ENCODE measurements around the gene PSMB7. TPM values are rescaled to one million over a fixed set of nuclear protein-coding genes. Genes with fewer than 3 reads are reported as not detected.

The PSMB7 gene
- total and polyA plus RNA-seq, 2 of the 8 experiments (the other 6 are each of a cell fraction or from before 2014, with no cell fraction given): 222 to 357 TPM

DNA sequence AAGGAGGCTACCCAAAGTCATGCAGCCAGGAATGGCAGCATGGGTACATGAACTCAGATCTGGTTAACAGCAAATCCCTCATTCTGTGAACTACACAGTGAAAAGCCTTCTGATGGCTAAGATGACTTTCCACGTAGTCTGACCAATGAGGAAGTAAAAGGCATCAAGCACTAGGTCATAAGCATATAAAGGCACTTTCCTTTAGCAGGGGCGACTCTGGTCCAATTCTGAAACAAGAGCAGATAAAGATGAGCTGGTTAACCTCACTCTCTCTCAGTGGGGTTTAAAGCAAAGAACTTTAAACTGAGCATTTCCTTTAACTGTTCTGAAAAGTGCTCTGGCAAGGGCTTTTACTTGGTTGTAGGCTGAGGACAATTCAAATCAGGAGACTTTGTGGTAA lies 21.1 kb downstream of the PSMB7 start:
- FAIRE-seq: no peak
- TF ChIP-seq BACH1 (IDR thresholded peaks at IDR 0.05; ENCODE audit: low read length) (no peak), ASH2L (IDR thresholded peaks at IDR 0.05; ENCODE audit: low read length) (no peak), HDAC2 (IDR thresholded peaks at IDR 0.05; ENCODE audit: borderline replicate concordance in 1 of 2, low read depth in 2 of 2, low read length in 2 of 2) (no peak), BRCA1 (IDR thresholded peaks at IDR 0.05; ENCODE audit: low read depth, low read length) (no peak), SAP30 (IDR thresholded peaks at IDR 0.05; ENCODE audit: insufficient read depth, insufficient replicate concordance, low read length) (no peak), RNF2 (IDR thresholded peaks at IDR 0.05; ENCODE audit: borderline replicate concordance, low read depth, low read length, missing control alignments, poor library complexity, severe bottlenecking) (no peak), TBP (IDR thresholded peaks at IDR 0.05; ENCODE audit: low read depth, low read length) (no peak), SIN3A (conservative IDR thresholded peaks at IDR 0.05 in 1 of 2, IDR thresholded peaks at IDR 0.05 in 1 of 2; ENCODE audit: low read depth in 1 of 2, low read length in 2 of 2) (no peak)
- TF ChIP-seq, protein P1, sequence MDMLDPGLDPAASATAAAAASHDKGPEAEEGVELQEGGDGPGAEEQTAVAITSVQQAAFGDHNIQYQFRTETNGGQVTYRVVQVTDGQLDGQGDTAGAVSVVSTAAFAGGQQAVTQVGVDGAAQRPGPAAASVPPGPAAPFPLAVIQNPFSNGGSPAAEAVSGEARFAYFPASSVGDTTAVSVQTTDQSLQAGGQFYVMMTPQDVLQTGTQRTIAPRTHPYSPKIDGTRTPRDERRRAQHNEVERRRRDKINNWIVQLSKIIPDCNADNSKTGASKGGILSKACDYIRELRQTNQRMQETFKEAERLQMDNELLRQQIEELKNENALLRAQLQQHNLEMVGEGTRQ (IDR thresholded peaks at IDR 0.05; ENCODE audit: low read length): no peak
- TF ChIP-seq, protein P2, sequence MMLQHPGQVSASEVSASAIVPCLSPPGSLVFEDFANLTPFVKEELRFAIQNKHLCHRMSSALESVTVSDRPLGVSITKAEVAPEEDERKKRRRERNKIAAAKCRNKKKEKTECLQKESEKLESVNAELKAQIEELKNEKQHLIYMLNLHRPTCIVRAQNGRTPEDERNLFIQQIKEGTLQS (IDR thresholded peaks at IDR 0.05; ENCODE audit: insufficient read depth, low read depth, low read length): no peak

More for the DNA sequence above, 21.1 kb downstream of the PSMB7 start:
- no peak for DNase-seq (ENCODE audit: low read depth in 1 of 2, low spot score in 2 of 2)
- no peak overlapping the region for H3K4me3 ChIP-seq (ENCODE audit: extremely low read depth in 1 of 4, insufficient read depth in 2 of 4, low read depth in 3 of 4, low read length in 4 of 4)
- H2BK120ac ChIP-seq (replicated peaks; ENCODE audit: low read depth, low read length): no peak overlapping the region
- H2AK5ac ChIP-seq (ENCODE audit: low read depth, low read length): no peak overlapping the region
- WGBS, 2 experiments (ENCODE audit: extremely low coverage in 1 of 2, insufficient coverage in 1 of 2, insufficient read length in 1 of 2, insufficient replicate concordance in 2 of 2, low coverage in 1 of 2, low lambda C conversion rate in 2 of 2, missing lambda C conversion rate in 1 of 2): 94% methylated on average over 2 of the region's 2 CpGs; no CpG with 5 or more reads in 1 of the 2 experiments
- H4K8ac ChIP-seq (ENCODE audit: extremely low read depth, insufficient read depth, low read length): no peak overlapping the region
- peaks cover 0 to 3% (median under 1%) of the 10 kb centered on the region in 4 experiments; a peak in 1 of 8 replicates for H3K36me3 ChIP-seq (ENCODE audit: control insufficient read depth in 2 of 4, insufficient read depth in 4 of 4, low read length in 3 of 4)
- ChIA-PET POLR2A (ENCODE audit: partially characterized antibody) (interaction anchor here (1.2 kb wide), 1 partner anchor 30 kb away, joined by 5 read pairs; no protein-coding TSS in a partner anchor), CTCF (ENCODE audit: partially characterized antibody) (interaction anchor here (1.0 to 21.3 kb wide), 9 partner anchors 15 to 433 kb away, joined by 3 to 330 read pairs (median 5); partner anchors contain the start of gene PSMB7)
- H3K4me2 ChIP-seq (ENCODE audit: insufficient read depth in 1 of 2, low read depth in 2 of 2, low read length in 2 of 2): no peak overlapping the region
- peaks cover 8 to 91% of the 10 kb centered on the region in 2 experiments for H3K79me2 ChIP-seq (ENCODE audit: control insufficient read depth in 1 of 2, insufficient read depth in 2 of 2, low read length in 2 of 2)
- no peak overlapping the region for H3K4ac ChIP-seq (replicated peaks; ENCODE audit: insufficient read length, low read depth, low read length)
- peaks cover 11 to 12% of the 10 kb centered on the region in 2 experiments for H4K20me1 ChIP-seq (replicated peaks in 1 of 2; ENCODE audit: control insufficient read depth in 1 of 2, insufficient read depth in 2 of 2, low read length in 2 of 2)
- H3K9ac ChIP-seq (replicated peaks in 1 of 4; ENCODE audit: extremely low read depth in 1 of 4, low read depth in 3 of 4, low read length in 3 of 4): no peak overlapping the region
- H3K56ac ChIP-seq (replicated peaks; ENCODE audit: insufficient read length, low read depth, low read length): no peak overlapping the region
- H4K5ac ChIP-seq (ENCODE audit: insufficient read length, low read depth, low read length): no peak overlapping the region
- H2BK20ac ChIP-seq (ENCODE audit: low read length): no peak overlapping the region
- H2AFZ ChIP-seq (ENCODE audit: low read length): no peak overlapping the region
- H3K14ac ChIP-seq (ENCODE audit: insufficient read length): no peak overlapping the region
- H3K23me2 ChIP-seq (ENCODE audit: low read depth, low read length): no peaks in the 10 kb centered on the region
- peaks cover 4 to 16% (median 10%) of the 10 kb centered on the region in 4 experiments; a peak in 6 of 7 replicates for H3K4me1 ChIP-seq (replicated peaks in 1 of 4; ENCODE audit: control insufficient read depth in 3 of 4, insufficient read depth in 4 of 4, low read length in 3 of 4)
- no peak overlapping the region for H3K27ac ChIP-seq (ENCODE audit: low read depth, low read length)
- no peak overlapping the region for H2BK12ac ChIP-seq (ENCODE audit: low read depth, low read length)
- H3K23ac ChIP-seq (ENCODE audit: insufficient read length): no peak overlapping the region
- H3K27me3 ChIP-seq (replicated peaks in 1 of 4; ENCODE audit: control insufficient read depth in 3 of 4, extremely low read depth in 1 of 4, insufficient read depth in 3 of 4, low read length in 3 of 4): no peaks in the 10 kb centered on the region
- H3K9me3 ChIP-seq (ENCODE audit: insufficient read depth in 2 of 2, low read depth in 1 of 2, low read length in 1 of 2): no peaks in the 10 kb centered on the region
- H3K79me1 ChIP-seq (ENCODE audit: low read depth, low read length): peaks cover 10% of the 10 kb centered on the region
- H2BK5ac ChIP-seq (ENCODE audit: low read depth, low read length): no peak overlapping the region
- no peak overlapping the region for H3K18ac ChIP-seq (ENCODE audit: extremely low read depth, low read length)
- H4K91ac ChIP-seq (replicated peaks; ENCODE audit: insufficient read length, low read length): no peak overlapping the region
- no peak overlapping the region for H2BK15ac ChIP-seq (ENCODE audit: low read length)

Data from H1 (cell line).